HEK293 (cell line): Measurements from ENCODE around the gene CDK4.

Source experiments
- HOXD13 ChIP-seq: sonication (generic); formaldehyde crosslinking; IDR thresholded peaks from 2 replicates; pipeline ENCODE4 v1.8.0; 2022; ENCODE audit warnings: missing genetic modification reagents, borderline replicate concordance
- RBAK ChIP-seq: fragments of 450-650 bp; formaldehyde crosslinking; IDR thresholded peaks from 2 replicates; pipeline ENCODE4 v1.5.1; 2016; ENCODE audit warnings: missing biosample characterization, missing genetic modification characterization
- SCRT2 ChIP-seq: fragments of 450-650 bp; formaldehyde crosslinking; IDR thresholded peaks from 2 replicates; pipeline ENCODE4 v1.5.1; 2016; ENCODE audit warnings: missing biosample characterization, missing genetic modification characterization
- TCF7L2 ChIP-seq: IDR thresholded peaks from 2 replicates; pipeline ENCODE4 v1.6.1; 2011; ENCODE audit warnings: low read depth, mild to moderate bottlenecking, inconsistent platforms, low read length, moderate library complexity, borderline replicate concordance
- ZBTB21 ChIP-seq: fragments of 450-650 bp; formaldehyde crosslinking; IDR thresholded peaks from 2 replicates; pipeline ENCODE4 v1.5.1; 2017; ENCODE audit warnings: missing biosample characterization, missing genetic modification characterization
- ZBTB7A ChIP-seq: fragments of 450-650 bp; formaldehyde crosslinking; IDR thresholded peaks from 2 replicates; pipeline ENCODE4 v1.5.1; 2016; ENCODE audit warnings: low read depth, missing biosample characterization, missing genetic modification characterization
- ZNF169 ChIP-seq: fragments of 450-650 bp; formaldehyde crosslinking; IDR thresholded peaks from 2 replicates; pipeline ENCODE4 v1.5.1; 2016; ENCODE audit warnings: missing biosample characterization, missing genetic modification characterization
- ZNF223 ChIP-seq: fragments of 450-650 bp; formaldehyde crosslinking; IDR thresholded peaks from 2 replicates; pipeline ENCODE4 v1.5.1; 2016; ENCODE audit warnings: missing biosample characterization, missing genetic modification characterization
- ZNF24 ChIP-seq: fragments of 450-650 bp; formaldehyde crosslinking; IDR thresholded peaks from 2 replicates; pipeline ENCODE4 v1.5.1; 2016; ENCODE audit warnings: missing biosample characterization, missing genetic modification characterization
- ZNF335 ChIP-seq: fragments of 450-650 bp; formaldehyde crosslinking; conservative IDR thresholded peaks from 2 replicates; pipeline ENCODE4 v1.5.1; 2016; ENCODE audit warnings: missing biosample characterization, missing genetic modification characterization
- ZNF391 ChIP-seq: fragments of 450-650 bp; formaldehyde crosslinking; IDR thresholded peaks from 2 replicates; pipeline ENCODE4 v1.5.1; 2016; ENCODE audit warnings: low read depth, missing biosample characterization, missing genetic modification characterization, borderline replicate concordance
- ZNF610 ChIP-seq: fragments of 450-650 bp; formaldehyde crosslinking; IDR thresholded peaks from 2 replicates; pipeline ENCODE4 v1.5.1; 2016; ENCODE audit warnings: missing biosample characterization, missing genetic modification characterization, borderline replicate concordance
- ZNF626 ChIP-seq: fragments of 450-650 bp; sonication (Bioruptor Pico); formaldehyde crosslinking; IDR thresholded peaks from 2 replicates; pipeline ENCODE4 v1.5.1; 2018; ENCODE audit warnings: missing biosample characterization, missing genetic modification characterization, inconsistent platforms
- ZNF629 ChIP-seq: fragments of 450-650 bp; formaldehyde crosslinking; IDR thresholded peaks from 2 replicates; pipeline ENCODE4 v1.5.1; 2017; ENCODE audit warnings: missing biosample characterization, missing genetic modification characterization
- ZNF654 ChIP-seq: fragments of 450-650 bp; formaldehyde crosslinking; IDR thresholded peaks from 2 replicates; pipeline ENCODE4 v1.5.1; 2016; ENCODE audit warnings: low read depth, missing biosample characterization, missing genetic modification characterization
- ZNF658 ChIP-seq: fragments of 450-650 bp; formaldehyde crosslinking; IDR thresholded peaks from 2 replicates; pipeline ENCODE4; 2016; ENCODE audit warnings: missing biosample characterization, missing genetic modification characterization
- ZNF768 ChIP-seq: fragments of 450-650 bp; formaldehyde crosslinking; IDR thresholded peaks from 2 replicates; pipeline ENCODE4 v1.5.1; 2018; ENCODE audit warnings: missing biosample characterization, mild to moderate bottlenecking, missing genetic modification characterization
- ZNF776 ChIP-seq: fragments of 450-650 bp; formaldehyde crosslinking; IDR thresholded peaks from 2 replicates; pipeline ENCODE4 v1.5.0; 2017; ENCODE audit warnings: missing biosample characterization, missing genetic modification characterization, borderline replicate concordance
- TF ChIP-seq, protein P1 (sequence below): fragments of 450-650 bp; formaldehyde crosslinking; IDR thresholded peaks from 2 replicates; pipeline ENCODE4 v1.5.1; 2016; ENCODE audit warnings: missing biosample characterization, missing genetic modification characterization
- TF ChIP-seq, protein P2 (sequence below): fragments of 450-650 bp; formaldehyde crosslinking; optimal IDR thresholded peaks from 2 replicates; pipeline ENCODE3; 2016; ENCODE audit warnings: missing biosample characterization, mild to moderate bottlenecking, missing genetic modification characterization
- TF ChIP-seq, protein P3 (sequence below): IDR thresholded peaks from 2 replicates; pipeline ENCODE4 v1.6.1; 2011; ENCODE audit warnings: mild to moderate bottlenecking, low read depth, low read length, borderline replicate concordance
- TF ChIP-seq, protein P4 (sequence below): fragments of 450-650 bp; formaldehyde crosslinking; IDR thresholded peaks from 2 replicates; pipeline ENCODE4 v1.5.1; 2016; ENCODE audit warnings: missing biosample characterization, missing genetic modification characterization
- TF ChIP-seq, protein P5 (sequence below): fragments of 450-650 bp; formaldehyde crosslinking; IDR thresholded peaks from 2 replicates; pipeline ENCODE4 v1.5.0; 2017; ENCODE audit warnings: missing biosample characterization, missing genetic modification characterization, borderline replicate concordance
- TF ChIP-seq, protein P6 (sequence below): fragments of 450-650 bp; formaldehyde crosslinking; IDR thresholded peaks from 2 replicates; pipeline ENCODE4 v1.5.1; 2016; ENCODE audit warnings: missing biosample characterization, missing genetic modification characterization, borderline replicate concordance
- TF ChIP-seq, protein P7 (sequence below): fragments of 450-650 bp; formaldehyde crosslinking; IDR thresholded peaks from 2 replicates; pipeline ENCODE4 v1.5.1; 2016; ENCODE audit warnings: missing biosample characterization, missing genetic modification characterization, low read depth

The CDK4 gene

DNA sequence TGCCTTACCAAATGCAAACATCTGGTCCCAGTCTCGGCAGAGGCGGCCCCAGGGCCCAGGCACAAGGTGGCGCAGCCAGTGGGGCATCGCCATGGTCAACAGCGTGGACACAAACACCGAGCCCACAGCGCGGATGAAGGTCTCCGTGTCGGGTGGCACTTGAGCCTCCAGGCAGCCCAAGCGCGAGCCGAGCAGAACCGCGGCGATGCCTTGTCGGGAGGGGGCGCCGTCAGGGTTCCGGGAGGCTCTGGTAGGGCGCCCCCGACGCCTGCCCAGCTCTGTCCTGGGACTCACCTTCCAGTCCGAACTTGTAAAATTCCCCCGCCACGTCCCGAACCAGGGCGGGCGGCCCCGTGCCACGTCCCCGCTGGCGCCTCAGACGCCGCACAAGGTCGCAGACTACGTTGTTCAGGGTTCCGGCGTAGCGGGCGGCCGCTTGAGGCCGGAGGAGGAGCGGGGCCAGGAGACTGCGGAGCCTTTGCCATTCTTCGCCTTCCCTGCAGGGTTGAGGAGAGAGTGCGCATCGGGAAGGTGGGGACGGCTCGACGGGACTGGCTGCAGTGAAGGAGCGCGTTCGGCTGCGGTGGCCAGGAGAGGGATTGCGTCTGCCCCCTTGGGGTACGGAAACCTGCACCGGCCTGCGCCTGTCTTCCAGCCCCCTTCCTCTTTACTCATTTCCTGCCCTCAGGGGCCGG, 13.0 kb upstream of the CDK4 start (continued):
- TF ChIP-seq HOXD13 (no peak), ZNF658 (tag by site-specific recombination) (no peak), ZNF391 (tag by site-specific recombination) (no peak), ZNF169 (no peak), ZNF626 (tag by site-specific recombination) (no peak), ZNF24 (no peak), ZNF335 (tag by site-specific recombination) (peak; percentile 75), ZNF223 (tag by site-specific recombination) (no peak), ZNF654 (no peak), ZNF768 (tag by site-specific recombination) (no peak), ZNF776 (tag by site-specific recombination) (no peak), SCRT2 (no peak), ZNF629 (tag by site-specific recombination) (no peak), ZBTB7A (no peak), TCF7L2 (no peak), ZNF610 (tag by site-specific recombination) (no peak), RBAK (no peak), ZBTB21 (tag by site-specific recombination) (no peak)
- TF ChIP-seq, protein P1, sequence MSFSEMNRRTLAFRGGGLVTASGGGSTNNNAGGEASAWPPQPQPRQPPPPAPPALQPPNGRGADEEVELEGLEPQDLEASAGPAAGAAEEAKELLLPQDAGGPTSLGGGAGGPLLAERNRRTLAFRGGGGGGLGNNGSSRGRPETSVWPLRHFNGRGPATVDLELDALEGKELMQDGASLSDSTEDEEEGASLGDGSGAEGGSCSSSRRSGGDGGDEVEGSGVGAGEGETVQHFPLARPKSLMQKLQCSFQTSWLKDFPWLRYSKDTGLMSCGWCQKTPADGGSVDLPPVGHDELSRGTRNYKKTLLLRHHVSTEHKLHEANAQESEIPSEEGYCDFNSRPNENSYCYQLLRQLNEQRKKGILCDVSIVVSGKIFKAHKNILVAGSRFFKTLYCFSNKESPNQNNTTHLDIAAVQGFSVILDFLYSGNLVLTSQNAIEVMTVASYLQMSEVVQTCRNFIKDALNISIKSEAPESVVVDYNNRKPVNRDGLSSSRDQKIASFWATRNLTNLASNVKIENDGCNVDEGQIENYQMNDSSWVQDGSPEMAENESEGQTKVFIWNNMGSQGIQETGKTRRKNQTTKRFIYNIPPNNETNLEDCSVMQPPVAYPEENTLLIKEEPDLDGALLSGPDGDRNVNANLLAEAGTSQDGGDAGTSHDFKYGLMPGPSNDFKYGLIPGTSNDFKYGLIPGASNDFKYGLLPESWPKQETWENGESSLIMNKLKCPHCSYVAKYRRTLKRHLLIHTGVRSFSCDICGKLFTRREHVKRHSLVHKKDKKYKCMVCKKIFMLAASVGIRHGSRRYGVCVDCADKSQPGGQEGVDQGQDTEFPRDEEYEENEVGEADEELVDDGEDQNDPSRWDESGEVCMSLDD: no peak
- TF ChIP-seq, protein P2, sequence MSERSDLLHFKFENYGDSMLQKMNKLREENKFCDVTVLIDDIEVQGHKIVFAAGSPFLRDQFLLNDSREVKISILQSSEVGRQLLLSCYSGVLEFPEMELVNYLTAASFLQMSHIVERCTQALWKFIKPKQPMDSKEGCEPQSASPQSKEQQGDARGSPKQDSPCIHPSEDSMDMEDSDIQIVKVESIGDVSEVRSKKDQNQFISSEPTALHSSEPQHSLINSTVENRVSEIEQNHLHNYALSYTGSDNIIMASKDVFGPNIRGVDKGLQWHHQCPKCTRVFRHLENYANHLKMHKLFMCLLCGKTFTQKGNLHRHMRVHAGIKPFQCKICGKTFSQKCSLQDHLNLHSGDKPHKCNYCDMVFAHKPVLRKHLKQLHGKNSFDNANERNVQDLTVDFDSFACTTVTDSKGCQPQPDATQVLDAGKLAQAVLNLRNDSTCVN (tag by site-specific recombination): peak; percentile 48
- TF ChIP-seq, protein P3, sequence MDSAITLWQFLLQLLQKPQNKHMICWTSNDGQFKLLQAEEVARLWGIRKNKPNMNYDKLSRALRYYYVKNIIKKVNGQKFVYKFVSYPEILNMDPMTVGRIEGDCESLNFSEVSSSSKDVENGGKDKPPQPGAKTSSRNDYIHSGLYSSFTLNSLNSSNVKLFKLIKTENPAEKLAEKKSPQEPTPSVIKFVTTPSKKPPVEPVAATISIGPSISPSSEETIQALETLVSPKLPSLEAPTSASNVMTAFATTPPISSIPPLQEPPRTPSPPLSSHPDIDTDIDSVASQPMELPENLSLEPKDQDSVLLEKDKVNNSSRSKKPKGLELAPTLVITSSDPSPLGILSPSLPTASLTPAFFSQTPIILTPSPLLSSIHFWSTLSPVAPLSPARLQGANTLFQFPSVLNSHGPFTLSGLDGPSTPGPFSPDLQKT: no peak
- TF ChIP-seq, protein P4, sequence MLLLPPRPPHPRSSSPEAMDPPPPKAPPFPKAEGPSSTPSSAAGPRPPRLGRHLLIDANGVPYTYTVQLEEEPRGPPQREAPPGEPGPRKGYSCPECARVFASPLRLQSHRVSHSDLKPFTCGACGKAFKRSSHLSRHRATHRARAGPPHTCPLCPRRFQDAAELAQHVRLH (tag by site-specific recombination): no peak
- TF ChIP-seq, protein P5, sequence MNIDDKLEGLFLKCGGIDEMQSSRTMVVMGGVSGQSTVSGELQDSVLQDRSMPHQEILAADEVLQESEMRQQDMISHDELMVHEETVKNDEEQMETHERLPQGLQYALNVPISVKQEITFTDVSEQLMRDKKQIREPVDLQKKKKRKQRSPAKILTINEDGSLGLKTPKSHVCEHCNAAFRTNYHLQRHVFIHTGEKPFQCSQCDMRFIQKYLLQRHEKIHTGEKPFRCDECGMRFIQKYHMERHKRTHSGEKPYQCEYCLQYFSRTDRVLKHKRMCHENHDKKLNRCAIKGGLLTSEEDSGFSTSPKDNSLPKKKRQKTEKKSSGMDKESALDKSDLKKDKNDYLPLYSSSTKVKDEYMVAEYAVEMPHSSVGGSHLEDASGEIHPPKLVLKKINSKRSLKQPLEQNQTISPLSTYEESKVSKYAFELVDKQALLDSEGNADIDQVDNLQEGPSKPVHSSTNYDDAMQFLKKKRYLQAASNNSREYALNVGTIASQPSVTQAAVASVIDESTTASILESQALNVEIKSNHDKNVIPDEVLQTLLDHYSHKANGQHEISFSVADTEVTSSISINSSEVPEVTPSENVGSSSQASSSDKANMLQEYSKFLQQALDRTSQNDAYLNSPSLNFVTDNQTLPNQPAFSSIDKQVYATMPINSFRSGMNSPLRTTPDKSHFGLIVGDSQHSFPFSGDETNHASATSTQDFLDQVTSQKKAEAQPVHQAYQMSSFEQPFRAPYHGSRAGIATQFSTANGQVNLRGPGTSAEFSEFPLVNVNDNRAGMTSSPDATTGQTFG (tag by site-specific recombination): no peak
- TF ChIP-seq, protein P6, sequence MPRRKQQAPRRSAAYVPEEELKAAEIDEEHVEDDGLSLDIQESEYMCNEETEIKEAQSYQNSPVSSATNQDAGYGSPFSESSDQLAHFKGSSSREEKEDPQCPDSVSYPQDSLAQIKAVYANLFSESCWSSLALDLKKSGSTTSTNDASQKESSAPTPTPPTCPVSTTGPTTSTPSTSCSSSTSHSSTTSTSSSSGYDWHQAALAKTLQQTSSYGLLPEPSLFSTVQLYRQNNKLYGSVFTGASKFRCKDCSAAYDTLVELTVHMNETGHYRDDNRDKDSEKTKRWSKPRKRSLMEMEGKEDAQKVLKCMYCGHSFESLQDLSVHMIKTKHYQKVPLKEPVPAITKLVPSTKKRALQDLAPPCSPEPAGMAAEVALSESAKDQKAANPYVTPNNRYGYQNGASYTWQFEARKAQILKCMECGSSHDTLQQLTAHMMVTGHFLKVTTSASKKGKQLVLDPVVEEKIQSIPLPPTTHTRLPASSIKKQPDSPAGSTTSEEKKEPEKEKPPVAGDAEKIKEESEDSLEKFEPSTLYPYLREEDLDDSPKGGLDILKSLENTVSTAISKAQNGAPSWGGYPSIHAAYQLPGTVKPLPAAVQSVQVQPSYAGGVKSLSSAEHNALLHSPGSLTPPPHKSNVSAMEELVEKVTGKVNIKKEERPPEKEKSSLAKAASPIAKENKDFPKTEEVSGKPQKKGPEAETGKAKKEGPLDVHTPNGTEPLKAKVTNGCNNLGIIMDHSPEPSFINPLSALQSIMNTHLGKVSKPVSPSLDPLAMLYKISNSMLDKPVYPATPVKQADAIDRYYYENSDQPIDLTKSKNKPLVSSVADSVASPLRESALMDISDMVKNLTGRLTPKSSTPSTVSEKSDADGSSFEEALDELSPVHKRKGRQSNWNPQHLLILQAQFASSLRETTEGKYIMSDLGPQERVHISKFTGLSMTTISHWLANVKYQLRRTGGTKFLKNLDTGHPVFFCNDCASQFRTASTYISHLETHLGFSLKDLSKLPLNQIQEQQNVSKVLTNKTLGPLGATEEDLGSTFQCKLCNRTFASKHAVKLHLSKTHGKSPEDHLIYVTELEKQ (tag by site-specific recombination): no peak
- TF ChIP-seq, protein P7, sequence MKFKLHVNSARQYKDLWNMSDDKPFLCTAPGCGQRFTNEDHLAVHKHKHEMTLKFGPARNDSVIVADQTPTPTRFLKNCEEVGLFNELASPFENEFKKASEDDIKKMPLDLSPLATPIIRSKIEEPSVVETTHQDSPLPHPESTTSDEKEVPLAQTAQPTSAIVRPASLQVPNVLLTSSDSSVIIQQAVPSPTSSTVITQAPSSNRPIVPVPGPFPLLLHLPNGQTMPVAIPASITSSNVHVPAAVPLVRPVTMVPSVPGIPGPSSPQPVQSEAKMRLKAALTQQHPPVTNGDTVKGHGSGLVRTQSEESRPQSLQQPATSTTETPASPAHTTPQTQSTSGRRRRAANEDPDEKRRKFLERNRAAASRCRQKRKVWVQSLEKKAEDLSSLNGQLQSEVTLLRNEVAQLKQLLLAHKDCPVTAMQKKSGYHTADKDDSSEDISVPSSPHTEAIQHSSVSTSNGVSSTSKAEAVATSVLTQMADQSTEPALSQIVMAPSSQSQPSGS (tag by site-specific recombination): no peak
